H1 (cell line): ENCODE data around the gene INO80. TPM values are rescaled to one million over a fixed set of nuclear protein-coding genes. Genes with fewer than 3 reads are reported as not detected.

Experiments used
- BRCA1 ChIP-seq: IDR thresholded peaks from 2 replicates; pipeline ENCODE4 v1.6.1; 2012; ENCODE audit warnings: low read depth, low read length, improper control_type of control experiment
- CHD2 ChIP-seq: IDR thresholded peaks from 2 replicates; pipeline ENCODE4 v1.6.1; 2012; ENCODE audit warnings: low read length, improper control_type of control experiment
- CHD7 ChIP-seq: fragments of 300-600 bp; sonication (generic); IDR thresholded peaks from 2 replicates; pipeline ENCODE4 v1.7.1; 2012; ENCODE audit warnings: low read length, moderate library complexity, mild to moderate bottlenecking, inconsistent platforms; ENCODE audit not compliant: insufficient replicate concordance
- CTBP2 ChIP-seq: IDR thresholded peaks from 2 replicates; pipeline ENCODE4 v1.7.0; 2011; ENCODE audit warnings: borderline replicate concordance, mild to moderate bottlenecking, moderate library complexity, mixed read lengths, low read length; ENCODE audit not compliant: insufficient read depth, insufficient read length
- FOSL1 ChIP-seq: IDR thresholded peaks from 2 replicates; pipeline ENCODE4 v1.6.1; 2011; ENCODE audit warnings: mild to moderate bottlenecking, low read depth, low read length, moderate library complexity; ENCODE audit not compliant: insufficient read depth
- KDM1A ChIP-seq: fragments of 200-600, 300-600 bp; sonication (generic); IDR thresholded peaks from 2 replicates; pipeline ENCODE4 v1.7.1; 2016; ENCODE audit warnings: mild to moderate bottlenecking, low read length, borderline replicate concordance
- MAX ChIP-seq: IDR thresholded peaks from 2 replicates; pipeline ENCODE4 v1.6.1; 2012; ENCODE audit warnings: inconsistent platforms
- SIRT6 ChIP-seq: IDR thresholded peaks from one replicate; pipeline ENCODE4 v1.7.1; 2012; ENCODE audit warnings: low read length, inconsistent platforms
- TBP ChIP-seq: IDR thresholded peaks from 2 replicates; pipeline ENCODE4 v1.6.1; 2011; ENCODE audit warnings: low read depth, low read length, improper control_type of control experiment
- polyA plus RNA-seq, 7 experiments: library from polyadenylated mRNA; depleted of rRNA in 3 of 7; stranded (reverse) in 5 of 7; unstranded in 2 of 7; fragments of >200 nt in 5 of 7; fragments of 200-250 nt in 2 of 7; gene quantifications; 1 replicate in 5 of 7; 2 replicates in 1 of 7; 4 replicates in 1 of 7; pipeline versions ENCODE4 v1.2.1 to v1.2.3, GENCODE V29; 2011 to 2013; ENCODE audit warnings: missing spikeins in 2 of 7, mixed read lengths in 2 of 7
- total RNA-seq: library from RNA; stranded (reverse); fragmentation: NEBNext Ultra II Directional; extraction: Animal tissue kit (Norgen Biotek cat#: 25700); gene quantifications from 2 replicates; pipeline ENCODE4 v1.2.1, GENCODE V29; 2021

INO80 gene
- total and polyA plus RNA-seq, 2 of the 8 experiments (the other 6 are each of a cell fraction or from before 2014, with no cell fraction given): 4.3 to 24.5 TPM

GRCh38 chr15:41116116-41116961, at the start of gene INO80 (continued):
- no peak for TF ChIP-seq CHD7
- TF ChIP-seq CHD2: peak; percentile 92
- TF ChIP-seq TBP: peak; percentile 80
- peak; percentile 70 for TF ChIP-seq MAX
- TF ChIP-seq SIRT6: no peak
- peak; percentile 80 for TF ChIP-seq BRCA1
- TF ChIP-seq KDM1A: no peak
- no peak for TF ChIP-seq FOSL1
- no peak for TF ChIP-seq CTBP2
